Stimulated activated CD8-positive, alpha-beta memory T cell treated with anti-CD3 and anti-CD28 coated beads, Interleukin-12 subunit alpha, Interleukin-12 subunit beta, amount 100 ng/mL, for 24 hours (primary cell): ENCODE data around the gene GRAPL.
"Not testable (repeated sequence)": the region's sequence is repeated elsewhere in the genome, so short reads cannot be mapped to it uniquely, and the experiment has no call there.

ENCODE experiments used
- DNase-seq: peaks from one replicate; pipeline ENCODE4 v3.0.0-alpha.2; 2020; ENCODE audit errors: extremely low read depth

GRAPL gene

DNA sequence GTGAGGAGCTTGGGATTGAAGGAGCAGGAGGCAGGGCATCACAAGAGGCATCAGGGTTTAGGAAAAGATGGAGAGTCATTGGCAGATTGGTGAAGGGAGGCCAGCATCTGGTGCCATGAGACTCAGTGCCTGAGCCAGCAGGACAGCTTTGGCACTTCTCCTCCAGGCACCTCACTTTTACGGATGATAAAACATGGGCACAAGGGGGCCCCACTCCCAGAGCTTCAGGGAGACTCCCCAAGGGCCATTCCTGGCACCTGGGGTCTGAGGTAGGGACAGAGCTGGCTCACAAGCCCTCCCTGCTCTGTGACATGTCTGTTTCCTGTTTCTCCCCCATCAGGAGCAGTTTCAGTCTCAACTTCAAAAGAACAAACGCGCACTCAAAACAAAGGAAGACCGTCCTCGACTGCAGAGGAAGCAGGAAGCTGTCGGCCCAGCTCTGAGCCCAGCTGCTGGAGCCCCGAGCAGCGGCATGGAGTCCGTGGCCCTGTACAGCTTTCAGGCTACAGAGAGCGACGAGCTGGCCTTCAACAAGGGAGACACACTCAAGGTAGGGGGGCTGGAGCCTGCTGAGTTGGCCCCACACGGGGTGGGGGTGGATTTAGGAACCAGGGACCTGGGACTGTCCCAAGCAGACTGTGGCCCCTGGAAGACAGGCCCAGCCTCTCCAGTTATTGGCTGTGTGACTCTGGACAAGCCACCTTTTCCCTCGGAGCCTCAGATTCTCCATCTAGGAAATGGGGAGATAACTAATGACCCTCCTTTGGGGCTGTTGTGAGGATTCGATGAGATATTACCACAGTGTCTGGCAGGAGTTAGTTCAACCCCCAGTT lies at the start of gene GRAPL:
TSS of gene GRAPL (plus strand) at position 442 of the 833 bp plus-strand sequence. CDS start at position 473, 31 bp downstream.
- DNase-seq = not testable (repeated sequence)

- DNase-seq = not testable (repeated sequence)
Observed at GRCh38 chr17:19088804-19089685, 38.3 kb upstream of the GRAPL start.

DNA sequence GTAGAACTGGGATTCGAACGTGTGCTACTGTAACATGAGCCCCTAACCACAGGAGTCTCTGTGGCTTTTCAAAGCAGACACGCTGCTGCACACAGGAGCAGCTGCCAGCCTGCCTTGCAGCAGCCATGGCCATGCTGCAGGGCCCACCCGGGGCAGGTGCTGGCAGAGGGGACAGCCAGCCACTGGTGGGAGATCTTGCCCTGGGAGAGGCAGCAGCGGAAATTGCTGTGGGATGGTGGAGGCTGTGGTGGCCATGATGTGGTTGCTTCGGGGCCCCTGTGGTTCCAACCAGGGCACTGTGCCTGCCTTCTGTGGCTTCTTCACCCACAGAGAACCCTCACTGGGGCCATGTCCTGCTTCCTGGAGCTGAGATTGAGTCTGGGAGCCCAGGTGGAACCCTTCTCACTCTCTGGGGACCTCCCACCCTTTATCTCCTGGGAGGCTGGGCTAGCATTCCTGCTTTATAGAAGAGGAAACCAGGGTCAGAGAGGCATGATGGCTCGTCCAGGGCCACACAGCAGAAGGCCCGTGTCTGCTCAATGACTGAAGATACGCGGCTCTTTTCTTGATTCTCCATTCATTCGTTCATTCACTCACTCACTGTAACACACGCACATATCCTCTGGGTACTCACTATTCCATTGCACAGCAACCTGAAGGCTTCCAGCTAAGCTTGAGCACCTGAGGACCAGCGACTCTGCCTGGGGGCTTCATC lies 37.2 kb upstream of the GRAPL start:
- DNase-seq = not testable (repeated sequence)

GRCh38 chr17:19092737-19093683 lies 34.4 kb upstream of the GRAPL start:
- DNase-seq = not testable (repeated sequence)

DNA sequence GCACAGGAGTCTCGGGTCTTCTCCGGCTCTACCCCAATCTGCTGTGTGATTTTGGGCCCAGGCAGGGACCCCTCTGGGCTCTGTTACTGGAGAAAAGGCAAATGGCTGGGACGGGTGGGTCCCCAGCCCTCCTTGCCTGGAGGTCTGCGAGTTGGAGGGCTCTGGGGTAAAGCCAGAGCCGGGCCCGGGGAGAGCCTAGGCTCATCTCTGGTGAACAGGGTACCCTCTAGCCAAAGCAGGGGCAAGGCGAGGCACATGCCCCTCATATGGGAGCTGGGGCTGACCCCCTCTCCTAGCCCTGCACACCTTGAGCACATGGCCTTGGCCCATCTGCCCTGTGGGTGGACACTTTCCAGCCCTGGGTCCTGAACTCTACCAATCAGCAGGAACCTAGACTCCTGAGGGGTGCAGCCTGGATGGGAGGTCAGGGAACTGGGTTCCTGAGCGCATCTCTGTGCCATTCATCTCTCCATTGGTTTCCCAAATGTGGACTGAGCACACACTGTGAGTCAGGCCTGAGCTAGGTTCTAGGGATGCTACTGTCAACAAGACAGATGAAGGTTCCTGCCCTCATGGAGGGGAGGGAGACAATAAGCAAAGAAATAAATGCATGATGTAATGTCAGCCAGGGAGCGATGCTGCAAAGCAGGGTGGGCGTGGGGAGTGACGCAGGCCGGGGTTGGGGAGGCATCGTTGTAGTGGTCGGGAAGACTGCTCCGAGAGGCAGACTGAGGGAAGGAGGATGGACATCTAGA lies 33.5 kb upstream of the GRAPL start:
- not testable (repeated sequence) for DNase-seq

DNA sequence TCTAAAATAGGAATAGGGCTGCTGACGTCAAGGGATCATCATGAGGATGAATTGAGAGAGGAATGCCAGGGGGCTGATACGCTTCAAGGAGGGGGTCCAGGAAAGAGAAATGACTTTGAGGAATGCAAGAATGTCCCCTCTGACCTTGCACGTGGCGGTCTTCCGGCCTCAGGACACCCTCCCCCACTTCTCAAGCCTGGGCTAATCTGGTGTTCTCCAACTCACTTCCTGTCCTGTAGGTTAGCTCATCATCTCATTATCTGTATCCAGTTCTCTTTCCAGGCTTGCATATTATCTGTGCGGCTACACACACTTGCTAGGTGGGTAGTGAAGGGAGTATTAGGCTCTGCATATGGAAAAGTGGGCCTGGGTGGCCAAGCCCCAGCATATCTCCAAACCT lies 18.9 kb upstream of the GRAPL start:
- not testable (repeated sequence) for DNase-seq

GRCh38 chr17:19110189-19111097 lies 16.9 kb upstream of the GRAPL start:
- DNase-seq = not testable (repeated sequence)

- not testable (repeated sequence) for DNase-seq
Observed at GRCh38 chr17:19111111-19111711, 16.2 kb upstream of the GRAPL start.

- DNase-seq = peak; percentile 51
Observed at GRCh38 chr17:19111801-19112458, 15.5 kb upstream of the GRAPL start.

- not testable (repeated sequence) for DNase-seq
Observed at GRCh38 chr17:19112459-19112826, 14.9 kb upstream of the GRAPL start.

GRCh38 chr17:19118695-19119094 lies 8.7 kb upstream of the GRAPL start:
- DNase-seq = not testable (repeated sequence)

GRCh38 chr17:19125289-19125688 lies 2.1 kb upstream of the GRAPL start:
- DNase-seq = not testable (repeated sequence)

- DNase-seq = not testable (repeated sequence)
Observed at GRCh38 chr17:19129500-19129899, 2.1 kb downstream of the GRAPL start.

DNA sequence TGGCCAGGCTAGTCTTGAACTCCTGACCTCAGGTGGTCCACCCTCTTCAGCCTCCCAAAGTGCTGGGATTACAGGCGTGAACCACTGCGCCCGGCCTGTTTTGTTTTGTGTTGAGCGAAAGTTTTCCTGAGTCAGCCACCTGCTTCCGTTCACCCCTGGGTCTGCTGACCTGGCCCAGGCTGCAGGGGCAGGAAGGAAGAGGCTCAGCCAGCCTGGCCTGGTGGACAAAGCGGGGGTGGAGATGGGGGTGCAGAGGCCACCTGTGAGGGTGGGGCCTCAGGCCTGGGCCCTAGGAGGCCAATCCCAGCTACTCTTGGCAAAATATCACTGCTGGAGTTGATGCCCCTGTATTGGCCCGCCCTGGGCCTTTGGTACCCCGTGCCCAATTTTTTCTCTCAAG lies 3.7 kb downstream of the GRAPL start:
- not testable (repeated sequence) for DNase-seq

GRCh38 chr17:19131772-19132171 lies 4.4 kb downstream of the GRAPL start:
- DNase-seq = not testable (repeated sequence)

- not testable (repeated sequence) for DNase-seq
Observed at GRCh38 chr17:19133793-19134192, 6.4 kb downstream of the GRAPL start.

GRCh38 chr17:19135391-19135790 lies 8.0 kb downstream of the GRAPL start:
- DNase-seq = not testable (repeated sequence)

GRCh38 chr17:19136138-19136537 lies 8.7 kb downstream of the GRAPL start:
- not testable (repeated sequence) for DNase-seq
